Measurements from ENCODE around the gene NUP188.

DNA sequence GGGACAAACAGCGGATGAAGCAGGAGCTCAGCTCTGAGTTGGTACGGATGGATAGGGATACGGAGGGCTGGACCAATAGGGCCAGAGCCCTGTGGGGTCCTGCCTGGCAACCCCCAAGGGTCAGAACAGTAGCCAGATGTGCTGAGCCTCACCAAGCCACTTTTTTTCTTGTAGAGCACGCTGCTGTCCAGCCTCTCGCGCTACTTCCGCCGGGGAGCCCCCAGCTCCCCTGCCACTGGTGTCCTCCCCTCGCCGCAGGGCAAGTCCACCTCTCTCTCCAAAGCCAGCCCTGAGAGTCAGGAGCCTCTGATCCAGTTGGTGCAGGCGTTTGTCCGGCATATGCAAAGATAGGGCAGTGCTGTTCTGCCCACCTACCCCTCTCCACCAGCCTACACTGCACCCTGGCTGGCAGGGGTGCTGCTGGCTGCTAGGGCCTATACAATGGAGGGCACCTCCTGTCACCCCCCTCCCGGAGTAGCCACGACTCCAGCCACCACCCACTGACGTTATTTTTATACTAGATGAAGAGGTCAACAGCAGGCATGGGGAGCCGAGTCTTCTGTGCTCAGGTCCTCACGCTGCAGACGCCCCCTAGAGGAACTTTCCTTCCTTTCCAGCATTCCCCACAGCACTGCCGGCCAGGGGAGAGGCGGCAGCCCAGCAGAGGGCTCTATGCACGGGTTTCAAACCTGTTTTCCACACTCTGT is 59.0 kb downstream of the NUP188 start:
- TF ChIP-seq, protein P1, sequence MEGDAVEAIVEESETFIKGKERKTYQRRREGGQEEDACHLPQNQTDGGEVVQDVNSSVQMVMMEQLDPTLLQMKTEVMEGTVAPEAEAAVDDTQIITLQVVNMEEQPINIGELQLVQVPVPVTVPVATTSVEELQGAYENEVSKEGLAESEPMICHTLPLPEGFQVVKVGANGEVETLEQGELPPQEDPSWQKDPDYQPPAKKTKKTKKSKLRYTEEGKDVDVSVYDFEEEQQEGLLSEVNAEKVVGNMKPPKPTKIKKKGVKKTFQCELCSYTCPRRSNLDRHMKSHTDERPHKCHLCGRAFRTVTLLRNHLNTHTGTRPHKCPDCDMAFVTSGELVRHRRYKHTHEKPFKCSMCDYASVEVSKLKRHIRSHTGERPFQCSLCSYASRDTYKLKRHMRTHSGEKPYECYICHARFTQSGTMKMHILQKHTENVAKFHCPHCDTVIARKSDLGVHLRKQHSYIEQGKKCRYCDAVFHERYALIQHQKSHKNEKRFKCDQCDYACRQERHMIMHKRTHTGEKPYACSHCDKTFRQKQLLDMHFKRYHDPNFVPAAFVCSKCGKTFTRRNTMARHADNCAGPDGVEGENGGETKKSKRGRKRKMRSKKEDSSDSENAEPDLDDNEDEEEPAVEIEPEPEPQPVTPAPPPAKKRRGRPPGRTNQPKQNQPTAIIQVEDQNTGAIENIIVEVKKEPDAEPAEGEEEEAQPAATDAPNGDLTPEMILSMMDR (conservative IDR thresholded peaks at IDR 0.05; ENCODE audit: low read depth, low read length) = peak; percentile 91
- no peak for TF ChIP-seq EZH2phosphoT487 (IDR thresholded peaks at IDR 0.05; ENCODE audit: borderline replicate concordance, low read length)
